ENCODE data around the gene GLOD4.
"Not testable (repeated sequence)": the region's sequence is repeated elsewhere in the genome, so short reads cannot be mapped to it uniquely, and the experiment has no call there.

Gene GLOD4

GRCh38 chr17:802481-802880 lies 20.4 kb upstream of the GLOD4 start:
- no peak for DNase-seq

- no peak for DNase-seq
Measured at GRCh38 chr17:801660-802059, 19.6 kb upstream of the GLOD4 start.

DNA sequence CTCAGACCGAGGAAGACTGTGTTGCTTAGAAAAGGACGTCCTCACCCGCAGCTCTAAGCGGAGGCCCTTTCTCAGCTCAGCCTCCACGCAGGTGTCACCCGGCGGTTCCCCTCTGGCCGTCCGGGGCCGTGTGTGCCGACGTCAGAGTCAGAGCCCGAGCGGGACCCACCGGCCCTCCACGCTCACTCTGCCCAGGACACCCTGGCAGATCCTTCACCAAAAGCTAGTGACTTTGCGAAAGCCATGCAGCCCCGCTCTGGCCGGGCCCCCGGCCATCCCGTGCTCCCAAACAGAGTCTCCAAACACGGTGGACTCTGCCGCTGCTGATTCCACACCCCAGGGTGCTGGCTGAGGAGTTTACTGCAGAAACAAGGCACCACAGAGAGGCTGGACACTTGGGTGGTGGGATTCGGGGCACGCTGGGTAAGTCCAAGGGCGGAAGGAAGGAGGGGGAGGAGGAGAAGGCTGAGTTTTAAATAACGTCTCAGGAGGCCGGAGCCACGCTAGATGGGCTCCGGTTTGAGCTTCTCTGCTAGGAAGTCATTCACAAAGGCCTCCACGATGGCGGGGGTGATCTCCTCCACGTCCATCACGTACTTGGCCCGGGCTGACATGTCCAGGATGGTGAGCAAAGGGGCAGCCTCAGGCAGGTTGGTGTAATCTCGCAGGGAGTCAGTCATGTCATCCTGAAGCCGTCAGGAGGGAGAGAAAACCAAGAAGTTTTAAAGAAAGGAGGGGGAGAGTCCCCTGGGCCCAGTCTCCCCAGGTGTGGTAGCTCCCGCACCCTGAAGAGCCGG lies 18.6 kb upstream of the GLOD4 start:
- no peak for DNase-seq

- no peak for DNase-seq
Measured at GRCh38 chr17:799261-799660, 17.2 kb upstream of the GLOD4 start.

GRCh38 chr17:798246-798645 lies 16.2 kb upstream of the GLOD4 start:
- DNase-seq: no peak

DNA sequence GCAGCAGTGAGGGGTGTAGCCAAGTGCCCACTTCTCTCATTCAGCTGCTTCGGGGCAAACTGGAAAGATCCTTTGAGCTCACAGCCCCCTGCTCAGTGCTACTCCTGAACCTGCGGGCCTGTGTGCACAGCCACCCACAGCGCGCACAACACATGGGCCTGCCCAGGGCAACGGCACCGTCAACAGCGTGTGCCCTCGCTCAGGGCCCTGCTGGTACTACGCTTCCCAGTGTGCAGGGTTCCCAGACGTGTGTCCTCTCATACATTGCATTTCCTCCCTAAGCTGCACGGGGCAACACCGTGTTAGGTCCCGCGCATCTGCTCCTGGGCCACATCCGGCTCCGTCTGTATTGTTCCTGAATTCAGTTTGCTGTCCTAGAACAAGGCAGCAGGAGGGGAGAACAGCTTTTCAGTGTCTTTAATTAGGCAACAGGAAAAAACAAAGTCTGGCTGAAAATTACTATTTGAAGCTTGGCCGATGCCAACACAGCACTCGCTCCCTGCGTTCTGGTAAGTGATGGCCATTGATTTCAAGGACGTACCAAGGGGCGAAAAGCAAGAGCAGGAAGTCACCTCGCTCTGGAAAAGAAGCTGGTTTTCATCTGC lies 15.3 kb upstream of the GLOD4 start:
- DNase-seq: no peak

GRCh38 chr17:796609-797008 lies 14.5 kb upstream of the GLOD4 start:
- no peak for DNase-seq

DNA sequence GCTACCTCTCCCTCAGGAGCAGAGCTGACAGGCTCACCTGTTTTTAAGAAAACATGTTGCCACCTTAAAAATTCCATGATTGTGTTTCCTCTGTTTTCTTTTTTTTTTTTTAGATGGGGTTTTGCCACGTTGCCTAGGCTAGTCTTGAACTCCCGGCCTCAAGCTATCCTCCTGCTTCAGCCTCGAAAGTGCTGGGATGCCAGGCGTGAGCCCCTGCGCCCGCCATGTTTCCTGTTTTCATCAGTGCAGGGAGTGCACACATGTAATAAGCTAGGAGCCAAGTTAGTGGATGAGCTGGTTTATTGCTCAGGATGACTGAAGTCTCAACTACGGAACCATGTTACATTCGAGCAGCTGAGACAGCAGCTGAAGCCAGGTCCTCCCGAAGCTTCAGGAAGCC lies 13.6 kb upstream of the GLOD4 start:
- DNase-seq: no peak

GRCh38 chr17:795276-795675 lies 13.2 kb upstream of the GLOD4 start:
- DNase-seq: no peak

DNA sequence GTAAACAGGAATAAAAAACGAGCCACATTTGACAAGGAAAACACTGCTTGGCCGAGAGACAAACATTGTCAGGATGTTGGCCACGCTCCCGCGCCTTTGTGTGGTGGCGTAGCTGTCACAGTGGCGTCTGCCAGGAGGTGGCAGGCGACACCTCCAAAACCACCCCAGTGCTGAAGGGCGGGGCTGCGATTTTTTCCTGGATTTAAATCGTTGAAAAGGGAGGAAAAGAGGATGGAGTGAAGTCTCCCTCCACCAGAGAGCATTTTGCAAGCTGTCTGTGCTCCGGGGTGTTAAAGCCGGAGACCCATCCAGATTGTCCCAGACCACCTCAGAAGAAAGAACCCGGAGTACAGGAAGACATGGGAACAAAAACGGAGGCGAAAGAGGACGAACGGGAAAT lies 12.8 kb upstream of the GLOD4 start:
- no peak for DNase-seq

DNA sequence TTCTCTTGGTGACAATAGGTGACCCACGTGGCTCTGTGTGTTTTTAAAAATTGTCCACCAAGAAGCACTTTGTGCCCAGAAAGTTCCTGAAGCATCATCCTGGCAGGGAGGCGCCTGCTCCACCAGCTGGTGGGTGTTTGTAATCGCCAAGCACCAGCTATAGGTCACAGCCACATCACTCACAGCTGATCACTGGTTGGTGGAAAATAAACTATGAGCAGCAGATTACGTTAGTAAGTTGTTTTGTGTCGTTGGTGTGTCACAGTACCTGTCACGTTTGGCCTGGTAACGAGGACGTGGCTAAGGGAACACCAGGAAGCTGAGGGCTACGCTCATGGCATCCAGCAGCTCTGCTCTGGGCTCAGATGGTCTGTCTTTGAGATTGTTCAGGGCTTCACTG lies 10.2 kb upstream of the GLOD4 start:
- DNase-seq: no peak

GRCh38 chr17:791829-792228 lies 9.7 kb upstream of the GLOD4 start:
- DNase-seq: no peak

DNA sequence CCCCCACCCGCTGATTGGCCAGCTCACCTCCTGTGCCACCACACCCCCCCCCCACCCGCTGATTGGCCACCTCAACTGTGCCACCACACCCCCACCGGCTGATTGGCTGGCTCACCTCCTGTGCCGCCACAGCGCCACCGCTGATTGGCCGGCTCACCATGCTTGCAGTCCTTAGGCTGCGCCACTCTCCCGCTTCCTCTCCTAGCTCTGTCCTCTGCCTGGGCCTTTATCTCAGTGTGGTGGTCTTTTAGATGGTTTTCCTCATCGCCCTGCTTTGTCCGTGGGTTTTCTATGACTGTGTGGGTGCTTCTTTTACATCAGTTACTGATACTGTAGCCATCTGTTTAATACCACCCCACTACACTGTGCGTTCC lies 8.8 kb upstream of the GLOD4 start:
- not testable (repeated sequence) for DNase-seq

GRCh38 chr17:789931-790873 lies 8.1 kb upstream of the GLOD4 start:
- DNase-seq: not testable (repeated sequence)

DNA sequence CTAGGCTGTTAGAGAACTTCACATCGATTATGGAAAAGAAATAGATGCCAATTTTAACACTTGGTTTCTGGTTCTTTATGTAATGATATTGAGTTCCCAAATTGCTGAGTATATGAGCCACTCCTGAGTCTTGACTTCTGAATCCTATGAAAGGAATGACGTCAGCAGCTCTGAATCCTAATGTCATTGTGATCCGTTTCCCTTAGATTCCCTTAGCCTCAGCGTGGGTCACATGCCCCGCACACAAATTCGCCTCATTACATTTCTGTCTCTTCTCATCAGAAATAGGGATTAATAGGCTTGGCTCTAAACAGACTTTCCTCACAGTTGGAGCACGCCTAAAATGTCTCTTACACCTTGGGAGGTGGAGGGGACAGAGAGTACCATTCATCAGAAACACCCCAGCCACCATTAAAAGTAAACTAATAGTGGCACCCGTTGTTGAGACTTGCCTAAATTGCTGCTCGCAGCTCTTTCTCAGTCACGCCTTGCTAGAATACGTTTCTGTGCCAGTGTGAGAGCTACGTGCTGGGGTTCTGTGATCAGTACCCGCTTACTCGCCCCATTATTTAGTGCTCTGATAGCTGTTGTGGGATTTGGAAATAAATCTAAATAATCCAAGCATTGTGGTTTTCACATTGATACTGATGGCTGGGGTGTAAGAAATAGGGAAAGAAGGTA lies 7.2 kb upstream of the GLOD4 start:
- no peak for DNase-seq

DNA sequence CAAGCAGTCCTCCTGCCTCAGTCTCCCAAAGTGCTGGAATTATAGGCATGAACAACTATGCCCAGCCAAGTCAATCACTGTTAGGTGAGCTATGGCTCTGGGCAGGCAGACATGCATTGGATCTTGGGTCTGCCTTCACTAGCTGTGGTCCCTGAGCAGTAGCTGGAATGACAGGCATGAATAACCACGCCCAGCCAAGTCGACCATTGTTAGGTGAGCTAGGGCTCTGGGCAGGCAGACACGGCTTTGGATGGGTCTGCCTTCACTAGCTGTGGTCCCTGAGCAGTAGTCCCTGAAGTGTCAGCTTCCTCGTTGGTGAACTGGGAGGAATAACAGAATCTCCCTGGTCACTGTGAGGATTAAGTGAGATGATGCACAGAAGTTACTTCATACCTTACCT lies 6.5 kb upstream of the GLOD4 start:
- DNase-seq: no peak

DNA sequence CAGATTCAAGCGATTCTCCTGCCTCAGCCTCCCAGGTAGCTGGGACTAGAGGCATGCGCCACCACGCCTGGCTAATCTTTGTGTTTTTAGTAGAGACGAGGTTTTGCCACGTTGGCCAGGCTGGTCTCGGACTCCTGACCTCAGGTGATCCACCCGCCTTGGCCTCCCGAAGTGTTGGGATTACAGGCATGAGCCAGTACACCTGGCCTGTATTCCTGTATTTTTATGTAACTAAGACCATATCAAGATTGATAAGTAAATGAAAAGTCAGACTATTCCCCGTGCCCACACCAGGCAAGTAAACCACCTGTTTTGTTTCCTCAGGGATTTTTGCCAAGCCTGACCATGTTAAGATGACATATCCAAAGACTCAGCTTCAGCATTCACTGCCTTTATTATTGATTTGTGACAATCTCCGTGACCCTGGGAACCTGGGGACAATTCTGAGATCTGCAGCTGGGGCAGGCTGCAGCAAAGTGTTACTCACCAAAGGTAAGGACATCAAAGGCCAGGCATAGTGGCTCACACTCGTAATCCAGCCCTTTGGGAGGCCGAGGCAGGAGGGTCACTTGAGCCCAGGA lies 5.7 kb upstream of the GLOD4 start:
- DNase-seq: no peak

- DNase-seq: not testable (repeated sequence)
Measured at GRCh38 chr17:785901-786300, 3.8 kb upstream of the GLOD4 start.

GRCh38 chr17:784143-784542 lies 2.1 kb upstream of the GLOD4 start:
- DNase-seq: no peak

DNA sequence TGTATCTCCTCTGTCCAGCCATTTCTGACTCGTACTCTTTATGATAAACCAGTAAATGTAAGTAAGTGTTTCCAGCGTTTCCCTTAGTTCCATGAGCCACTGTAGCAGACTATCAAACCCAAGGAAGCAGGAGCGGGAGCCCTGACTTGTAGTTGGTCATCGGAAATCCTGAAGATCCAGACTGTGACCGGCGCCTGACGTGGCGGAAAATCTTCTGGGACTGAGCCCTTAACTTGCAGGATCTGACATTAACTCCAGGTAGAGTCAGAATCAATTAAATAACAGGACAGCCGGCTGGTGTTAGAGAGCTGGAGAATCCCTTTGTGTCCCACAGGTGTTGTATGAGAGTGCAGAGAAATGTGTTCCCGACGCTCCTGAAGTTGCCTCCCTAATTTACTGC lies 4.0 kb downstream of the GLOD4 start:
- no peak for DNase-seq

DNA sequence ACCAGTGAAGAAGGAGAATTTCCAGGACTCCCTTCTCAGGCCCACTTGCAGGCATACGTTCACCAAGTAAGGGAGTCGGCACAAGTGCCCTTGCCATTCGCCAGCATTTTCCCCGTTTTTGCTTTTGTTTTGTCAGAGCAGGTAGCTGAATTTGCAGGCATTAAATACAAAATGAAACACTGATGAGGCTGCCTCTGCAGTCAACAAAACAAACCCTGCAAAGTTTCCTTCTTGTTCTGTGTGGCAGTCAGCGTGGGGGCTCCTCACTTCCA lies 7.8 kb downstream of the GLOD4 start:
- DNase-seq: no peak

DNA sequence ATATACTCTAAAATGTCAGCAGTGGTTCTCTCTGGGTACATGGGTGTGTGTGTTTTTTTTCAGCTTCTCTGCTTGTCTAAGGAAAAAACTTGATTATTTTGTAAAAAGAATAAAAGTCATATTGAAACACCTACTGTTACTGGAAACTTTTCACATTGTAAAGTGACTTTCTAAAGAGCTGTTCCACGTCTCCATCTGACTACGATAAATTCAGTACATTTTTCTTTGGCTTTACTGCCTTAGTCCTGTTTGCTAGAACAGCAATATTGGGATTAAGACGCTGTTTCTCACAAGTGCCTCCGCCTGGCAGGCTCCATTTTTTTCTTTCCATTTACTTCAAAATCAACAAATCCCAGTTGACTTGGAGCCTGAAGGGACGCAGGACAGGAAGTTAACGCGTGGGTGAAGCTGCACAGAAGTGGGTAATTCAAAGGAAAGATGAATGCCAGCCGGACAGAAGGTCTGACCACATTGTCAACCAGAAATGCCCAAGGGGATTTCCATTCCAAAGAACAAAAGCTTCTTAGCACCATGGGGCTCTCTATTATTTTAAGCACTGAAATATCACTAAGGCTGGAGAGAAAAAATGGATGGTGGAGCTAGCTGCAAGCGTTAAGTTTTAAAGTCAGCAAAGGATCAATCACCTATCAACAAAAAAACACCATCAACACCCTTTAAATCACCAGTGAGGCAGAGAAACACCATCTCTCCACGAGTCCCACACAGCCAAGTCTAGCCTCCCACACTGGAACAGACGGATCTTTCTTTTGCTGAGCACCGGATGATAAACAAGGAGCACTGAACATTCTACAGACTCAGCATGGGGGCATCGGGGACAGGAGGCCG lies 8.4 kb downstream of the GLOD4 start:
- no peak for DNase-seq

Measured in NCI-H226 (cell line).